HepG2 (cell line): ENCODE measurements around the gene OR6S1. TPM values are rescaled to one million over a fixed set of nuclear protein-coding genes. Genes with fewer than 3 reads are reported as not detected.
"Not testable (repeated sequence)": the region's sequence is repeated elsewhere in the genome, so short reads cannot be mapped to it uniquely, and the experiment has no call there.

Experiments used
- ATAC-seq: fragments of 200-7000 bp; cut with Tn5 transposase; 3 replicates; pipeline ENCODE4 v1.9.1; 2020; ENCODE audit warnings: mild to moderate bottlenecking, moderate library complexity
- BruUV-seq: library from RNA; stranded (reverse); fragments of 400-500 nt; replicated peaks from 2 replicates; lab custom pipeline; 2021; lab: Mats Ljungman, UMichigan
- CTCF ChIA-PET: fragments of 300-600 bp; formaldehyde crosslinking; extraction: SDS; loops from one replicate; lab custom pipeline; 2021; ENCODE audit warnings: low total read pairs, inconsistent platforms, low intra/inter-chr PET ratio; lab: Yijun Ruan, JAX
- POLR2A ChIA-PET: fragments of 350-600 bp; sonication (Branson Sonifier 250); formaldehyde crosslinking; loops from one replicate; lab custom pipeline; 2020; ENCODE audit warnings: antibody characterized with exemption, inconsistent platforms; lab: Yijun Ruan, JAX
- DNase-seq: peaks from one replicate; pipeline ENCODE4 v3.0.0-alpha.2; 2015; ENCODE audit warnings: low spot score
- FAIRE-seq: peaks from 3 replicates; lab custom pipeline; 2011; peaks lifted over from hg19 to GRCh38; lab: Jason Lieb, UNC
- H2AFZ ChIP-seq: one replicate; pipeline ENCODE4 v1.6.1; 2011; ENCODE audit warnings: low read length, inconsistent platforms
- H3K27ac ChIP-seq: fragments of 300-600 bp; 3 replicates; pipeline ENCODE4 v1.8.0; 2011; ENCODE audit warnings: mixed run types, mild to moderate bottlenecking, mixed read lengths, low read length, inconsistent platforms; ENCODE audit not compliant: insufficient read depth; ENCODE audit errors: extremely low read length
- H3K27me3 ChIP-seq, 2 experiments: fragments of 200-600 bp in 1 of 2; 2 replicates in 1 of 2; 3 replicates in 1 of 2; pipeline versions ENCODE4 v1.6.0 to v1.8.0; 2011; ENCODE audit warnings: low read length in 2 of 2, mild to moderate bottlenecking in 2 of 2, moderate library complexity in 2 of 2, inconsistent platforms in 1 of 2; ENCODE audit not compliant: insufficient read depth in 2 of 2, control insufficient read depth in 1 of 2
- H3K36me3 ChIP-seq, 2 experiments: fragments of 200-600 bp in 1 of 2; replicated peaks in 1 of 2; 2 replicates in 1 of 2; 3 replicates in 1 of 2; pipeline versions ENCODE4 v1.5.1 to v1.8.0; 2011; ENCODE audit warnings: low read length in 2 of 2, inconsistent platforms in 1 of 2; ENCODE audit not compliant: insufficient read depth in 2 of 2, control insufficient read depth in 1 of 2
- H3K4me1 ChIP-seq: 2 replicates; pipeline ENCODE4 v1.5.1; 2012; ENCODE audit warnings: low read length, inconsistent platforms; ENCODE audit not compliant: insufficient read depth
- H3K4me2 ChIP-seq: 2 replicates; pipeline ENCODE4 v1.6.0; 2011; ENCODE audit warnings: low read depth, low read length, inconsistent platforms
- H3K4me3 ChIP-seq, 3 experiments: fragments of 200-600 bp in 1 of 3; sonication (generic), shearing (Covaris generic) in 1 of 3; replicated peaks in 1 of 3; 2 replicates each; pipeline ENCODE4 v1.5.1; 2011 to 2016; ENCODE audit warnings: low read length in 3 of 3, inconsistent platforms in 2 of 3, low read depth in 2 of 3, mild to moderate bottlenecking in 2 of 3, control low read depth in 1 of 3, mixed read lengths in 1 of 3; ENCODE audit not compliant: insufficient read depth in 1 of 3
- H3K79me2 ChIP-seq: one replicate; pipeline ENCODE4 v1.6.1; 2011; ENCODE audit warnings: low read length, inconsistent platforms; ENCODE audit not compliant: insufficient read depth
- H3K9ac ChIP-seq: 2 replicates; pipeline ENCODE4 v1.6.0; 2011; ENCODE audit warnings: mild to moderate bottlenecking, low read depth, low read length, inconsistent platforms; ENCODE audit not compliant: insufficient read depth
- H3K9me3 ChIP-seq: 2 replicates; pipeline ENCODE4 v1.5.1; 2012; ENCODE audit warnings: mild to moderate bottlenecking, low read length
- H4K20me1 ChIP-seq: 2 replicates; pipeline ENCODE4 v1.6.0; 2011; ENCODE audit warnings: inconsistent platforms, mild to moderate bottlenecking, low read length, moderate library complexity; ENCODE audit not compliant: insufficient read depth
- ADNP ChIP-seq: sonication (generic); formaldehyde crosslinking; IDR thresholded peaks from 2 replicates; pipeline ENCODE4 v1.4.0; 2020; ENCODE audit warnings: missing genetic modification reagents
- ZNF12 ChIP-seq: sonication (generic); formaldehyde crosslinking; IDR thresholded peaks from 2 replicates; pipeline ENCODE4 v1.5.0; 2020; ENCODE audit warnings: missing genetic modification reagents
- ZNF646 ChIP-seq: sonication (generic); formaldehyde crosslinking; IDR thresholded peaks from 2 replicates; pipeline ENCODE4 v1.9.0; 2021; ENCODE audit warnings: mild to moderate bottlenecking, missing genetic modification reagents
- WGBS: methylation state at CpG from one replicate; pipeline ENCODE4 v1.1.6; 2017; ENCODE audit warnings: low lambda C conversion rate; 5-methylcytosine and 5-hydroxymethylcytosine counted together
- in situ Hi-C: cut with HindIII; loops from 2 replicates; pipeline ENCODE4 v1.10.0; 2017; ENCODE audit warnings: low pct_unique_long_range_greater_than_20kb; ENCODE audit not compliant: extremely low pct_ligation_motif_present
- intact Hi-C: fragments of 100-400 bp; cut with micrococcal nuclease; formaldehyde crosslinking; loops from one replicate; pipeline ENCODE4 v1.10.0; 2022; ENCODE audit not compliant: unreplicated experiment
- polyA plus RNA-seq, 8 experiments: library from polyadenylated mRNA; depleted of rRNA in 3 of 8; stranded (reverse) in 7 of 8; unstranded in 1 of 8; fragments of >200 nt; fragmentation: Illumina TruSeq in 4 of 8; extraction: Trizol in 4 of 8; gene quantifications; 2 replicates each; pipeline versions ENCODE4 v1.2.1 to v1.2.3, GENCODE V29; 2011 to 2016; ENCODE audit warnings: low read depth in 4 of 8, missing spikeins in 1 of 8, mixed read lengths in 1 of 8; ENCODE audit not compliant: insufficient read depth in 1 of 8
- total RNA-seq, 5 experiments: library from RNA; depleted of rRNA; stranded (reverse); fragments of >200 nt; fragmentation: Illumina TruSeq; extraction: Trizol; gene quantifications; 2 replicates each; pipeline ENCODE4 v1.2.3, GENCODE V29; 2016; ENCODE audit warnings: low read depth in 1 of 5

The OR6S1 gene
- total and polyA plus RNA-seq, 2 of the 13 experiments (the other 11 are each of a cell fraction or from before 2014, with no cell fraction given) = 0.09 TPM; not detected in 1

DNA sequence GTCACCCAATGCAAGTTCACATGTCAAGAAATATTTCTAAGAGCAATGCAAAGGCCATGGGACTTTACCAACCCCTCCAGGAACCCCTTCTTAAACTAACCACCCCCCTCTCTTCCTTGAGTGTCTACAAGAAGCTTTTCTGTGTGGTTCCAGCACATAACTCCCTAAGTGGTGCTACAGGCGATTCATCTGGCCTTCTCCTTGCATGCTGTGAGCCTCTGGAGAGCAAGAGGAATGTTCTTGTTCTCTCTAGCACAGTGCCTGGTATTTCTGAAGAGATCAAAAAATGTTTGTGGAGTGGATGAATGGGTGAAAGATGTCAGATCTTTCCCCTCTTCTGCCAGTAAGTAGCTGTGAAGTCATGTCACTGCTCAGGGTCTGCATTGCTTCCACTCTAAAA is 44.4 kb downstream of the OR6S1 start (continued):
- no peak for TF ChIP-seq ZNF646 (CRISPR knock-in tag)
- no peak for TF ChIP-seq ADNP (CRISPR knock-in tag)

DNA sequence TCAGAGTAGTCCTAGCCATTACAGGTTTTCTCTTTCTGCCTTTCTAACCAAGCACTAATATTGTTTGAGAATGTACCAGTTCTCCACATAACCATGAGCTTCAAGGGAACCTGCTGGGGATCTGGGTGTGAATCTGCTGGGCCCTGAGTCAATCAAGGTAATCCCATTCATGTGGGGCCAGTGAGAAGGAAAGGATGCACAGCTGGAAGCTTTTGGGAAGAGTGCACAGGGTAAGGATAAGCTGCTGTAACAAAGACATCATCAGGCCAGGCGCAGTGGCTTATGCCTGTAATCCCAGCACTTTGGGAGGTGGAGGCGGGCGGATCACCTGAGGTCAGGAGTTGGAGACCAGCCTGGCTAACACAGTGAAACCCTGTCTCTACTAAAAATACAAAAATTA is 45.8 kb downstream of the OR6S1 start:
- POLR2A ChIA-PET, BruUV-seq, FAIRE-seq: not testable (repeated sequence)

More for the DNA sequence above, 45.8 kb downstream of the OR6S1 start:
- peak; percentile 55; the same call in 1 of the 2 replicates for TF ChIP-seq ZNF12 (CRISPR knock-in tag)
- in situ Hi-C loops, intact Hi-C loops, H3K27ac ChIP-seq, H3K36me3 ChIP-seq, H2AFZ ChIP-seq, H3K79me2 ChIP-seq, ATAC-seq, H3K4me1 ChIP-seq, H3K9me3 ChIP-seq, H3K9ac ChIP-seq, DNase-seq, H4K20me1 ChIP-seq, H3K4me2 ChIP-seq, CTCF ChIA-PET, H3K4me3 ChIP-seq: not testable (repeated sequence)
- peaks cover 0 to 13% of the 10 kb centered on the region in 2 experiments; a peak in 3 of 5 replicates for H3K27me3 ChIP-seq
- 71% methylated on average over 3 of the region's 3 CpGs for WGBS
